ENCODE results near the gene APOBEC2. TPM values are rescaled to one million over a fixed set of nuclear protein-coding genes. Genes with fewer than 3 reads are reported as not detected.

APOBEC2 gene
- total RNA-seq, 1 experiment from 2014 or later: not detected

DNA sequence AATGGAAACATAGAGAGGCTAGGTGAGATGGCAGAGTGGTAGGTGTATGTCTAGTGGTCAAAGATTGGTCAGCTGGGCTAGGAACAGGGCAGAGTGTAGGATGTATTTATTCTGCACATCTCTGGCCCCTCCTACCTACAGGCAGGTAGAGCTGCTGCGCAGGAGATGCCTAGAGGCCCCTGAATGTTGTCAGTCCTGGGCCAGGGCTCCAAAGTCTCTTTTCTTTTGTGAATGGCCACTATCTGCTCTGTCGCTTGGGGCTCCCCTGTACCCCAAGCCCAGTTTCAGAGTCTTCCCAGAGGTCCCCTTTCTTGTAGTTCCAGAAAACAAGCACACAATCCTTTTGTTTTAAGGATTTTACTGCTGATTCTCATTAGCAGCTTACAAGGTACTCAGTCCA lies 5.7 kb upstream of the APOBEC2 start (continued):
- TF ChIP-seq CTCF (IDR thresholded peaks at IDR 0.05 in 2 of 3, conservative IDR thresholded peaks at IDR 0.05 in 1 of 3; ENCODE audit: borderline replicate concordance in 1 of 3, insufficient read depth in 1 of 3, low read depth in 2 of 3, low read length in 2 of 3): no peak

- Histone ChIP-seq H3K9me2 (ENCODE audit: insufficient read depth) (no peaks in the 10 kb centered on the region), H3K27me3 (ENCODE audit: insufficient read depth, low read length) (no peaks in the 10 kb centered on the region)
Observed at GRCh38 chr6:41047745-41048732, 5.0 kb upstream of the APOBEC2 start.

More at GRCh38 chr6:41047745-41048732, 5.0 kb upstream of the APOBEC2 start:
- DNase-seq (ENCODE audit: low read depth, low spot score) (no peak), ATAC-seq (no peak)
- H3K27ac ChIP-seq (ENCODE audit: low read depth, low read length): no peak overlapping the region
- H4K20me1 ChIP-seq (ENCODE audit: insufficient read depth): no peaks in the 10 kb centered on the region
- BruUV-seq (replicated peaks): no TSS peak
- H2AFZ ChIP-seq (ENCODE audit: low read depth, low read length, poor library complexity, severe bottlenecking): no peak overlapping the region
- intact Hi-C loops (cut with micrococcal nuclease): no loop called here
- H3K36me3 ChIP-seq (ENCODE audit: control insufficient read depth in 1 of 2, insufficient read depth in 2 of 2, low read length in 2 of 2): no peaks in the 10 kb centered on the region
- H3K4me1 ChIP-seq (ENCODE audit: control insufficient read depth in 1 of 2, insufficient read depth in 2 of 2, low read length in 2 of 2): no peaks in the 10 kb centered on the region
- CTCF ChIA-PET: interaction anchor here (1.8 kb wide), 1 partner anchor 9 kb away, joined by 7 read pairs; the partner anchor contains the start of gene UNC5CL
- no peak overlapping the region for H3K4me3 ChIP-seq (replicated peaks in 1 of 2; ENCODE audit: low read depth in 1 of 2, low read length in 2 of 2)
- H3K9ac ChIP-seq (ENCODE audit: low read length): no peak overlapping the region
- POLR2A ChIA-PET: interaction anchor here (0.5 kb wide), 1 partner anchor 861 kb away, joined by 5 read pairs; no protein-coding TSS in a partner anchor
- no peaks in the 10 kb centered on the region for H3K9me3 ChIP-seq (ENCODE audit: control insufficient read depth in 1 of 2, insufficient read depth in 1 of 2, low read depth in 1 of 2, low read length in 2 of 2)
- no peaks in the 10 kb centered on the region for H3K79me2 ChIP-seq (ENCODE audit: insufficient read depth, low read length)
- TF ChIP-seq POLR2AphosphoS5 (IDR thresholded peaks at IDR 0.05; ENCODE audit: low read depth, low read length): no peak
- TF ChIP-seq ELF1 (IDR thresholded peaks at IDR 0.05; ENCODE audit: borderline replicate concordance, low read depth): no peak
- TF ChIP-seq, protein P1, sequence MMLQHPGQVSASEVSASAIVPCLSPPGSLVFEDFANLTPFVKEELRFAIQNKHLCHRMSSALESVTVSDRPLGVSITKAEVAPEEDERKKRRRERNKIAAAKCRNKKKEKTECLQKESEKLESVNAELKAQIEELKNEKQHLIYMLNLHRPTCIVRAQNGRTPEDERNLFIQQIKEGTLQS (IDR thresholded peaks at IDR 0.05): no peak
- no peak for TF ChIP-seq ZNF274 (IDR thresholded peaks at IDR 0.05; ENCODE audit: low read depth, low read length)
- TF ChIP-seq POLR2A (IDR thresholded peaks at IDR 0.05; ENCODE audit: borderline replicate concordance, extremely low read depth, insufficient read depth, insufficient read length): no peak
- TF ChIP-seq RAD21 (IDR thresholded peaks at IDR 0.05; ENCODE audit: low read depth): no peak
- no peak for TF ChIP-seq FOSL1 (IDR thresholded peaks at IDR 0.05; ENCODE audit: low read depth)
- no peak overlapping the region for H3K4me2 ChIP-seq (ENCODE audit: low read length)
- RAD21 ChIA-PET (ENCODE audit: low non-redundant PET in 1 of 2, low total read pairs in 2 of 2, uncharacterized antibody in 2 of 2, unreplicated experiment in 2 of 2): no interaction called here
